HG03469 (cell line): ENCODE results near the gene PSME3IP1.

Source experiments
- ATAC-seq: cut with Tn5 transposase; IDR thresholded peaks from one replicate; pipeline ENCODE4 v1.9.1; 2021; ENCODE audit warnings: mild to moderate bottlenecking, moderate library complexity, moderate number of reproducible peaks; ENCODE audit not compliant: unreplicated experiment

PSME3IP1 gene

DNA sequence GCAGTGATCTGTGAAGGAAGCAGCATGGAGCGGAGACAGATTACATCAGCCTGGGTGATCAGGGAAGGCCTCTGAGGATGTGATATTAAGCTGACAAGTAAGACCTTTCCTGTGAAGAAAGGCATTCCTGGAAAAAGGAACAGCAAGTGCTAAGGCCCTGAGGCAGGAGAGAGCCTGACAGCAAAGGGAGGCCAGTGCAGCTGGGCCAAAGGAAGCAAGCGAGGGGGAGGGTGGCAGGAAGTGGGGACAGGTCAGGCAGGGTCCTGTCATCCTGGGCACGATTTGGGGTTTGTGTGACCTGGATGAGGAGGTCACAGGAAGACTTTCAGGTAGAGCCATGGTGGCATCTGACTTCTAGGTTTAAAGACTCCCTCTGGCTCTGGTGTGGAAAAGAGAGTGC, 81.1 kb downstream of the PSME3IP1 start:
- ATAC-seq = no peak

- ATAC-seq = no peak
Measured at GRCh38 chr16:57102888-57103851, 82.7 kb downstream of the PSME3IP1 start.
